22Rv1 (cell line): ENCODE results near the gene RPS6KB2.

ENCODE experiments used
- CTCF ChIP-seq: fragments of 450-650 bp; IDR thresholded peaks from 2 replicates; pipeline ENCODE4 v1.5.1; 2017; ENCODE audit warnings: mild to moderate bottlenecking
- ZFX ChIP-seq: fragments of 450-650 bp; IDR thresholded peaks from 2 replicates; pipeline ENCODE4 v1.6.1; 2017; ENCODE audit warnings: antibody characterized with exemption, borderline replicate concordance

- TF ChIP-seq CTCF (no peak), ZFX (no peak)
These were observed 29.4 kb upstream of the RPS6KB2 start for GRCh38 chr11:67398661-67399563.
